Measurements from ENCODE around the gene PSMG4.
"Not testable (repeated sequence)": the region's sequence is repeated elsewhere in the genome, so short reads cannot be mapped to it uniquely, and the experiment has no call there.

- TF ChIP-seq POLR2A, POLR2AphosphoS5, TAF1, SPI1, POU2F2 (IDR thresholded peaks at IDR 0.05; ENCODE audit: low read depth, low read length): not testable (repeated sequence)
These were observed 13.9 kb upstream of the PSMG4 start for GRCh38 chr6:3244832-3245161.
